A172 (cell line): ENCODE data around the gene HOXC10. TPM values are rescaled to one million over a fixed set of nuclear protein-coding genes. Genes with fewer than 3 reads are reported as not detected.

Experiments used
- DNase-seq: peaks from one replicate; pipeline ENCODE4 v3.0.0-alpha.2; 2015; ENCODE audit warnings: low spot score
- total RNA-seq: library from RNA; depleted of rRNA; stranded (reverse); fragments of >200 nt; shearing (Covaris generic); gene quantifications from 2 replicates; pipeline ENCODE4 v1.2.3, GENCODE V29; 2014

The HOXC10 gene
- total RNA-seq, 1 experiment from 2014 or later = 4.4 TPM

- DNase-seq = peak; percentile 81
Observed at GRCh38 chr12:54016478-54016964, 31.6 kb downstream of the HOXC10 start.

GRCh38 chr12:54017027-54017788 is 32.3 kb downstream of the HOXC10 start:
- DNase-seq = no peak

- DNase-seq = peak; percentile 86
Observed at GRCh38 chr12:54017878-54018467, 33.0 kb downstream of the HOXC10 start.

- no peak for DNase-seq
Observed at GRCh38 chr12:54018468-54018984, 33.6 kb downstream of the HOXC10 start.

- no peak for DNase-seq
Observed at GRCh38 chr12:54019091-54019811, 34.3 kb downstream of the HOXC10 start.

GRCh38 chr12:54019924-54020590 is 35.1 kb downstream of the HOXC10 start:
- DNase-seq = no peak

- DNase-seq = no peak
Observed at GRCh38 chr12:54020591-54021405, 35.9 kb downstream of the HOXC10 start.

GRCh38 chr12:54021432-54022013 is 36.6 kb downstream of the HOXC10 start:
- DNase-seq = no peak

GRCh38 chr12:54022960-54023884 is 38.3 kb downstream of the HOXC10 start:
- DNase-seq = no peak

GRCh38 chr12:54024127-54024526 is 39.2 kb downstream of the HOXC10 start:
- DNase-seq = no peak

GRCh38 chr12:54024581-54025305 is 39.8 kb downstream of the HOXC10 start:
- DNase-seq = no peak

- DNase-seq = no peak
Observed at GRCh38 chr12:54025499-54026405, 40.8 kb downstream of the HOXC10 start.

- no peak for DNase-seq
Observed at GRCh38 chr12:54026640-54027441, 41.9 kb downstream of the HOXC10 start.

- no peak for DNase-seq
Observed at GRCh38 chr12:54027442-54027786, 42.5 kb downstream of the HOXC10 start.

GRCh38 chr12:54028314-54029201 is 43.6 kb downstream of the HOXC10 start, which contains the start of gene HOXC6:
Gene HOXC6 (plus strand): TSS chr12:54028440. CDS start chr12:54028522, 82 bp downstream.
- no peak for DNase-seq
